NB4 (cell line): Measurements from ENCODE around the gene GRN.

Source experiments
- MYC ChIP-seq: IDR thresholded peaks from 2 replicates; pipeline ENCODE4 v1.6.1; 2011; ENCODE audit warnings: low read depth, low read length
- POLR2A ChIP-seq: IDR thresholded peaks from 2 replicates; pipeline ENCODE4 v1.6.1; 2011; ENCODE audit warnings: mild to moderate bottlenecking; ENCODE audit not compliant: insufficient read length; ENCODE audit errors: extremely low read depth
- TF ChIP-seq, protein P1 (sequence below): IDR thresholded peaks from one replicate; pipeline ENCODE4 v1.5.1; 2012; ENCODE audit warnings: low read depth, low read length

- TF ChIP-seq, protein P1, sequence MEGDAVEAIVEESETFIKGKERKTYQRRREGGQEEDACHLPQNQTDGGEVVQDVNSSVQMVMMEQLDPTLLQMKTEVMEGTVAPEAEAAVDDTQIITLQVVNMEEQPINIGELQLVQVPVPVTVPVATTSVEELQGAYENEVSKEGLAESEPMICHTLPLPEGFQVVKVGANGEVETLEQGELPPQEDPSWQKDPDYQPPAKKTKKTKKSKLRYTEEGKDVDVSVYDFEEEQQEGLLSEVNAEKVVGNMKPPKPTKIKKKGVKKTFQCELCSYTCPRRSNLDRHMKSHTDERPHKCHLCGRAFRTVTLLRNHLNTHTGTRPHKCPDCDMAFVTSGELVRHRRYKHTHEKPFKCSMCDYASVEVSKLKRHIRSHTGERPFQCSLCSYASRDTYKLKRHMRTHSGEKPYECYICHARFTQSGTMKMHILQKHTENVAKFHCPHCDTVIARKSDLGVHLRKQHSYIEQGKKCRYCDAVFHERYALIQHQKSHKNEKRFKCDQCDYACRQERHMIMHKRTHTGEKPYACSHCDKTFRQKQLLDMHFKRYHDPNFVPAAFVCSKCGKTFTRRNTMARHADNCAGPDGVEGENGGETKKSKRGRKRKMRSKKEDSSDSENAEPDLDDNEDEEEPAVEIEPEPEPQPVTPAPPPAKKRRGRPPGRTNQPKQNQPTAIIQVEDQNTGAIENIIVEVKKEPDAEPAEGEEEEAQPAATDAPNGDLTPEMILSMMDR, result no peak
- TF ChIP-seq POLR2A, result no peak
- TF ChIP-seq MYC, result no peak
Observed at GRCh38 chr17:44360826-44361225, 15.7 kb downstream of the GRN start.
